DND-41 (cell line): Measurements from ENCODE around the gene WDR70.

Experiments
- CTCF ChIP-seq: IDR thresholded peaks from 2 replicates; pipeline ENCODE4 v1.5.1; 2012; ENCODE audit warnings: borderline replicate concordance, low read length, moderate library complexity, mild to moderate bottlenecking; ENCODE audit not compliant: poor library complexity, severe bottlenecking; ENCODE audit errors: extremely low read depth
- EZH2 ChIP-seq: IDR thresholded peaks from 3 replicates; pipeline ENCODE4 v1.6.1; 2012; ENCODE audit warnings: borderline replicate concordance, low read depth, mild to moderate bottlenecking, moderate library complexity, low read length, inconsistent platforms; ENCODE audit not compliant: severe bottlenecking

GRCh38 chr5:37471666-37472197, 92.6 kb downstream of the WDR70 start:
- no peak for TF ChIP-seq CTCF
- no peak for TF ChIP-seq EZH2
